Right lobe of liver (tissue), 6 donors: Measurements from ENCODE around the gene DCAF12. TPM values are rescaled to one million over a fixed set of nuclear protein-coding genes. Genes with fewer than 3 reads are reported as not detected.

ENCODE experiments used
- ATAC-seq, 4 donors: fragments of 200-7000 bp; cut with Tn5 transposase; one replicate each; pipeline ENCODE4 v1.9.1; 2020; ENCODE audit warnings: mild to moderate bottlenecking in 4 of 4, moderate library complexity in 4 of 4
- DNase-seq, 3 donors: peaks; one replicate each; pipeline ENCODE4 v3.0.0-alpha.2; 2020
- H3K27ac ChIP-seq, 3 donors: fragments of 200-600 bp; one replicate each; pipeline ENCODE4 v1.8.0; 2022
- H3K27me3 ChIP-seq, 2 donors: fragments of 200-600 bp; one replicate each; pipeline ENCODE4 v1.8.0; 2022
- H3K36me3 ChIP-seq, 4 donors: fragments of 200-600 bp; sonication (generic) in 1 of 4; one replicate each; pipeline versions ENCODE4 v1.5.1 to v1.8.0; 2017 to 2022; ENCODE audit warnings: control low read depth in 1 of 4
- H3K4me1 ChIP-seq, 4 donors: fragments of 200-600 bp; sonication (generic) in 1 of 4; one replicate each; pipeline versions ENCODE4 v1.5.1 to v1.8.0; 2017 to 2022; ENCODE audit warnings: control low read depth in 1 of 4
- H3K4me3 ChIP-seq, 3 donors: fragments of 200-600 bp; one replicate each; pipeline ENCODE4 v1.8.0; 2022
- H3K9me3 ChIP-seq, 4 donors: fragments of 200-600 bp; sonication (generic) in 1 of 4; one replicate each; pipeline versions ENCODE4 v1.5.1 to v1.8.0; 2017 to 2022; ENCODE audit warnings: control low read depth in 1 of 4
- CTCF ChIP-seq, 4 donors: fragments of 200-600 bp in 3 of 4; fragments of 450-650 bp in 1 of 4; IDR thresholded peaks; one replicate each; pipeline versions ENCODE4 v1.5.1 to v1.8.0; 2016 to 2022; ENCODE audit warnings: antibody characterized with exemption in 4 of 4, mild to moderate bottlenecking in 2 of 4
- POLR2A ChIP-seq: fragments of 450-650 bp; IDR thresholded peaks from one replicate; pipeline ENCODE4 v1.6.1; 2017; ENCODE audit warnings: antibody characterized with exemption, mild to moderate bottlenecking
- WGBS: methylation state at CpG from one replicate; pipeline ENCODE4 v1.1.6; 2018; ENCODE audit warnings: low coverage, low lambda C conversion rate; ENCODE audit not compliant: insufficient coverage; ENCODE audit errors: missing lambda C conversion rate; 5-methylcytosine and 5-hydroxymethylcytosine counted together
- intact Hi-C, 2 donors: fragments of 100-400 bp; cut with DNase I; formaldehyde crosslinking; loops; one replicate each; pipeline versions ENCODE4 v1.11.2 to v1.14.1; 2022
- total RNA-seq, 6 experiments: library from RNA; depleted of rRNA in 2 of 6; stranded (reverse); fragments of >200 nt in 2 of 6; fragmentation: NEBNext Ultra II Directional in 3 of 6; extraction: Animal tissue kit (Norgen Biotek cat#: 25700) in 3 of 6; gene quantifications; one replicate each; pipeline versions ENCODE4 v1.1.0 to v1.2.4, GENCODE V29; 2016 to 2023
- donor health status: DM: no; HTN: yes; CAD: no.
- donor health status: DM: no; HTN: no; CAD: no.
- donor health status: DM: no; HTN: no; CAD: no.
- donor health status: DM: no; HTN: yes; CAD: no.
- donor health status: DM: no; HTN: yes; CAD: no.

The DCAF12 gene
- total RNA-seq, 6 experiments from 2014 or later: 14.9 to 21.0 (median 17.5) TPM

GRCh38 chr9:34154057-34154456 is 27.6 kb upstream of the DCAF12 start:
- Histone ChIP-seq H3K9me3 (no peaks in the 10 kb centered on the region), H3K27me3 (no peaks in the 10 kb centered on the region), H3K4me1 (peaks cover 0 to 5% (median 0%) of the 10 kb centered on the region in 4 donors), H3K36me3 (no peaks in the 10 kb centered on the region), H3K27ac (no peak overlapping the region), H3K4me3 (no peak overlapping the region)
- DNase-seq (no peak), ATAC-seq (no peak)
- 70% methylated on average over 1 of the region's 1 CpG for WGBS
- TF ChIP-seq POLR2A (no peak), CTCF (IDR thresholded peaks at IDR 0.05) (no peak)
- intact Hi-C loops: no loop called here

GRCh38 chr9:34151398-34151797 is 24.9 kb upstream of the DCAF12 start:
- WGBS: 84% methylated on average over 4 of the region's 4 CpGs
- Histone ChIP-seq H3K4me1 (no peaks in the 10 kb centered on the region), H3K9me3 (no peaks in the 10 kb centered on the region), H3K27me3 (no peaks in the 10 kb centered on the region), H3K36me3 (no peaks in the 10 kb centered on the region), H3K27ac (no peak overlapping the region), H3K4me3 (no peak overlapping the region)
- DNase-seq (no peak), ATAC-seq (no peak)
- intact Hi-C loops: no loop called here
- TF ChIP-seq POLR2A (no peak), CTCF (IDR thresholded peaks at IDR 0.05) (no peak)

GRCh38 chr9:34145165-34145564 is 18.7 kb upstream of the DCAF12 start:
- H3K36me3 ChIP-seq: no peaks in the 10 kb centered on the region
- 67% methylated on average over 3 of the region's 3 CpGs for WGBS
- H3K9me3 ChIP-seq: no peaks in the 10 kb centered on the region
- H3K27me3 ChIP-seq: no peaks in the 10 kb centered on the region
- intact Hi-C loops: no loop called here
- no peak overlapping the region for H3K4me3 ChIP-seq
- no peak for DNase-seq
- no peak overlapping the region for H3K27ac ChIP-seq
- TF ChIP-seq CTCF (IDR thresholded peaks at IDR 0.05) (no peak), POLR2A (no peak)
- peaks cover 0 to 10% (median 1%) of the 10 kb centered on the region in 4 donors for H3K4me1 ChIP-seq
- no peak for ATAC-seq

GRCh38 chr9:34143116-34143515 is 16.6 kb upstream of the DCAF12 start:
- Histone ChIP-seq H3K9me3 (no peaks in the 10 kb centered on the region), H3K4me3 (no peak overlapping the region), H3K4me1 (peaks cover 0 to 13% (median 3%) of the 10 kb centered on the region in 4 donors), H3K27me3 (no peaks in the 10 kb centered on the region), H3K27ac (no peak overlapping the region), H3K36me3 (no peaks in the 10 kb centered on the region)
- TF ChIP-seq CTCF (IDR thresholded peaks at IDR 0.05) (no peak), POLR2A (no peak)
- WGBS: 40% methylated on average over 1 of the region's 2 CpGs
- no peak for ATAC-seq
- intact Hi-C loops: no loop called here
- DNase-seq: no peak

- Histone ChIP-seq H3K4me1 (peaks cover 0 to 13% (median 3%) of the 10 kb centered on the region in 4 donors), H3K9me3 (no peaks in the 10 kb centered on the region), H3K27ac (no peak overlapping the region), H3K36me3 (no peaks in the 10 kb centered on the region), H3K4me3 (no peak overlapping the region), H3K27me3 (no peaks in the 10 kb centered on the region)
- no peak for DNase-seq
- no peak for TF ChIP-seq CTCF (IDR thresholded peaks at IDR 0.05)
- no peak for TF ChIP-seq POLR2A
- intact Hi-C loops: no loop called here
- ATAC-seq: peak in 2 of 4 donors; percentile 24 to 43
- 37% methylated on average over 2 of the region's 2 CpGs for WGBS
These were observed 14.4 kb upstream of the DCAF12 start for GRCh38 chr9:34140853-34141252.
